ENCODE measurements around the gene FBXL13.

FBXL13 gene

GRCh38 chr7:102890971-102891692, 183.5 kb downstream of the FBXL13 start:
- no peak for DNase-seq

- DNase-seq = peak; percentile 32
Observed at GRCh38 chr7:102890292-102890970, 184.2 kb downstream of the FBXL13 start.

- no peak for DNase-seq
Observed at GRCh38 chr7:102889851-102890250, 184.7 kb downstream of the FBXL13 start.

GRCh38 chr7:102888561-102889233, 185.9 kb downstream of the FBXL13 start:
- no peak for DNase-seq

DNA sequence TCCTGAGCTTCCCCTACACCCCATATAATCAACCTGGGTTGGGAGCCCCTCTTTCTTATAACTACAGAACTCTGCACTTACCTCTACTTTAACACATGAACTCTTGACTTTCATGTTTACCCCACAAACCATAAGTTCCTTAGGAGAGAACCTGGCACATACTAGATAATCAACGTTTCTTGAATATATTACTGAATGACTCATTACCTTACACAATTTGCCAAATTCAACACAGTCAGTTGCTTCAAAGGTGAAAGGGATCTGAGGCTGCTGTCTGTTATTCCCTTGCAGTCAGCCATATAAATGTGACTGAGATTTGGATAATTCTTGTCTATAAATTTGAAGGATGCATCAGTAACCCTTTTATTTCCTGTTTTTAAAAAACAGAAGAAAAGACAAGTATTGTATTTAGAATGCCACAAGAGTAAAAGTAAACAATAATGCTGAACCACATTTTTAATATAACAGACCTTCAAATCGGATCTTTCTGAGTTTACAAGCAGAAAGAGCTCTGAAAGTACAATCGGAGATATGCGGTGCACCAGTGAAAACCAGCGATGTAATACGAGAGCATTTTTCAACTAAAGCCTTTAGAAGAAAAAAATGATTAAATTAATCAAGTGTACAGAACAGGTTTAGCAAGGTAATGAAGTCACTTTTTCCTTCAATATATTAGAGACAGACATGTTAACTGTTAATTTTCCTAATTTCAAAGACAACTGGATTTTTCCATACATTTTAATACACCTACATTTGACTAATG, 191.3 kb downstream of the FBXL13 start:
- DNase-seq = no peak

DNA sequence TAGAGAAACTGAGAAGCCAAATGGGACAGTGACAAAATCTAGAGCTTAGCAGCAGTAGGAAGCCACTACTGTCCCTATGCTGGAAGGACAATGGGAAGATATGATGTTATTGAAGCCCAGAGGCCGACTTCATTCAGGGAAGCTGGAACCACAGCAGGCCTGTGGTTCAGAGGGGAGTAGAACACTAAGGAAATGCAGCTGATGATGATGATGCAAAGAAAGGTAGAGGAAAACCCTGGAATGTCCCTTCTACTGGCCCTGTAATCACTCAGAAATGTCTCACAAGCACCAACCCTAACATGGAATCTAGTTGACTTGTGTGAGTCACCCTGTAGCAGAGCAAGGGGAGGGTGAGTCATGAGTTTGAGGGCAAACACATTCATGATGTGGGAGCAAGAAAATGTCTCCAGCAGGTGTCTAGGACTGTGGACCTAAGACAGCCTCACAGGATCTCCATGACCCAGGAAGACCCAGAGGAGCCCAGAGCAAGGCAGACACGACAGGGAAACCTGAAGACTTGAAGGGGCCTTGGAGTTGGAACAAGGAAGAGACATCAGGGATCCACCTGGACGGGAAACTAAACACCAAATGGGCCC, 198.8 kb downstream of the FBXL13 start:
- DNase-seq = peak; percentile 13

- DNase-seq = no peak
Observed at GRCh38 chr7:102874966-102875365, 199.6 kb downstream of the FBXL13 start.

GRCh38 chr7:102874166-102874829, 200.3 kb downstream of the FBXL13 start:
- DNase-seq = no peak

DNA sequence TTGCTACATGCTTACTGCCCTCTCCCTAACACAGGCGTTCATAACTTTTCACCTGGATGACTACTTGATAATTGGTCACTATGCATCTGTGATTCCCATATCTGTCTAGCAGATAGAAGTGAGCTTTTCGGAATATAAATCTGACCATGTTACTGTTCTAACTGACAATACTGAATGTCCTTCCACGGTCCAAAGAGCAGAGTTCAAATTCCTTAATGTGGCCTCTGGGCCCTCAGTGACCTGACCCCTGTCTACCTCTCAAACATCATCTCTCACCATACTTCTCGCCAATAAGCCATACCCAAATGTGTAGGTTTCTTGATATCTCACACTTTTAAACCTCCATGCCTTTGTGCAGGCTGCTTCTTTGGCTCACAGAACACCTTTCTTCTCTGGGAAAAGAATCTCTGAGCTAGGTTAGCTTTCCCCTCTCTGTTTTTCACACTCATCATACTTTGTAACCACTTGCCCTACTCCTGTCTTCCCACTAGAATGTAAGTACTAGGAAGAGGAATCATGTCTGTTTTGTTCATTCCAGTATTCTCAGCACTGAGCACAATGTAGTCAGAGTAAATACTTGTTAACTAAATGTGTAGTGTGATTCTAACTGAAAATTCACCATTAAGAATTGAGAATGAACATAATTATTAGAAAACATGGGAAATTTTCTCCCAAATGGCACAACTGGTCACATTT, 201.0 kb downstream of the FBXL13 start:
- no peak for DNase-seq

- DNase-seq = no peak
Observed at GRCh38 chr7:102872460-102872859, 202.1 kb downstream of the FBXL13 start.

- DNase-seq = no peak
Observed at GRCh38 chr7:102869195-102869594, 205.4 kb downstream of the FBXL13 start.

GRCh38 chr7:102866535-102867215, 207.9 kb downstream of the FBXL13 start:
- no peak for DNase-seq

GRCh38 chr7:102864958-102865357, 209.6 kb downstream of the FBXL13 start:
- no peak for DNase-seq

- no peak for DNase-seq
Observed at GRCh38 chr7:102860351-102860811, 214.2 kb downstream of the FBXL13 start.

GRCh38 chr7:102859799-102860125, 214.8 kb downstream of the FBXL13 start:
- no peak for DNase-seq

DNA sequence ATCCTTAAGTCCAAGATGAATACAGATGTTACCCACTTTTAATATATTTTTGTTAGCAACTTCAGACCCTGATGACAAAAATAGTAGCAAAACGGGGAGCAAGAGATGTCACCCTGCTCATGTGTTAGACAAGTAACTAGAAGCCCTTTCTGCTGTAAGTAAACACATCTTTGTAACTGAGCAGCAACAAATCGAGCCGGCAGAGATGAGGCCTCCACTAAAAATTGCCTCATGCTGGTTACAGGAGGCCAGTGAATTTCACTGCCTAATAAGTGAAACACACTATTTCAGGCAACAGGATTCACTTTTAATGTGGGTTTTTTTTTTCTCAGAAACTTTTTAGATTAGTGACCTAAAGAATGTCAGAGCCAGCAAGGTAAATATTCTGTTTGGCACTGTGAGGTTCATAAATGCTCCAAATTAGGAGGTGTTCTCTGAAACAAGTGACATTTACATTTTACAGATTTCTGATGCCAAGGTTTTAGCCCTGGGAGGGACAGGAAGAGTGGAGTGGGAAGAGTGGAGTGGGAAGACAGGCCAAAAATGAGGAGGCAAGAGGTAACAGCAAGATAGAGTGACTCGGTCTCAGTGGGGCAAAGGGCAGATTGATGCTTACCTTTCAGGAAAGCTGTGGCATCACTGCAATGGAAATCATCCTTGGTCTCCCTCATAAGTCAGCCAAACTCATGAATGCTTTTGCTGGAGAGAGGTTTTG, 215.4 kb downstream of the FBXL13 start:
- DNase-seq = no peak

- DNase-seq = no peak
Observed at GRCh38 chr7:102856036-102856435, 218.6 kb downstream of the FBXL13 start.

DNA sequence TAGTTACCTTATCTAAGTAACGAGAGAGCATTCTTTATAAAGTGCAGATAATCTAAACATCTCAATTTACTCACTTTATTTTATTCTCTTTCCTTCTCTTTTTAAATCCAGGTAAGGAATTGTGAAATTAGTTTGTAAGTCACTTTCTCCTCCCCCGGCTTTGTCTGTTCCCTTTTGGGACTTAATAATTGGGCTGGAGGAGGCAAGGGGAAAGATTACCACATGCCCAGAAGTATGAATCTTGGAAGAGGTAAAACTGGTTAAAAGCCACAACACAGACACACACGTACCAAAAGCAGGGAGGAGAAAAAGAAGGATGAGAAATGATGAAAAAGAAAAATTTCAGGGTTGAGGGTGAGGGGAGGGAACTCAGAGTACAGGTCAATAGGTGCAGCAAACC, 225.1 kb downstream of the FBXL13 start:
- no peak for DNase-seq

- DNase-seq = no peak
Observed at GRCh38 chr7:102849079-102849478, 225.5 kb downstream of the FBXL13 start.

- DNase-seq = no peak
Observed at GRCh38 chr7:102845346-102845745, 229.2 kb downstream of the FBXL13 start.

All from SIG-M5 (cell line).